ENCODE data around the gene BIRC6. TPM values are rescaled to one million over a fixed set of nuclear protein-coding genes. Genes with fewer than 3 reads are reported as not detected.
A peak's percentile ranks its signal among the peaks of the same experiment; 100 is the strongest.
"Not testable (repeated sequence)": the region's sequence is repeated elsewhere in the genome, so short reads cannot be mapped to it uniquely, and the experiment has no call there.

Gene BIRC6
- polyA plus RNA-seq, 2 of the 4 experiments (the other 2 are of a cell fraction): 21.0 to 111 TPM

GRCh38 chr2:32360416-32360815 lies 3.6 kb downstream of the BIRC6 start:
- H3K4me2 ChIP-seq: peak overlapping the region; percentile 94
- no peak for DNase-seq (ENCODE audit: low read depth in 1 of 2, low spot score in 1 of 2)
- POLR2A ChIA-PET: no interaction called here

GRCh38 chr2:32362997-32363396 lies 6.2 kb downstream of the BIRC6 start:
- 89% methylated on average over 2 of the region's 2 CpGs for WGBS (ENCODE audit: missing lambda C conversion rate)
- H3K27ac ChIP-seq; POLR2A ChIA-PET; ATAC-seq; CTCF ChIA-PET; H3K4me3 ChIP-seq; H3K9me3 ChIP-seq; DNase-seq (ENCODE audit: low read depth in 1 of 2, low spot score in 1 of 2); FAIRE-seq: not testable (repeated sequence)
- Histone ChIP-seq H3K4me1 (peaks cover 46% of the 10 kb centered on the region), H3K4me2 (peak overlapping the region; percentile 34; the same call in 1 of the 3 replicates)

More at GRCh38 chr2:32360416-32360815, 3.6 kb downstream of the BIRC6 start:
- TF ChIP-seq JUN (IDR thresholded peaks at IDR 0.05) (no peak), NPAS2 (CRISPR knock-in tag; IDR thresholded peaks at IDR 0.05; ENCODE audit: borderline replicate concordance) (no peak), CEBPB (IDR thresholded peaks at IDR 0.05) (no peak), RFX5 (IDR thresholded peaks at IDR 0.05) (no peak), HEYL (CRISPR knock-in tag; IDR thresholded peaks at IDR 0.05) (no peak), BCL3 (IDR thresholded peaks at IDR 0.05) (no peak), RAD21 (conservative IDR thresholded peaks at IDR 0.05 in 1 of 2, IDR thresholded peaks at IDR 0.05 in 1 of 2) (no peak), MAX (IDR thresholded peaks at IDR 0.05) (no peak), CTCF (IDR thresholded peaks at IDR 0.05) (no peak), TP53 (CRISPR knock-in tag; IDR thresholded peaks at IDR 0.05) (no peak), POLR2AphosphoS2 (conservative IDR thresholded peaks at IDR 0.05; ENCODE audit: low read length) (no peak), HDAC2 (IDR thresholded peaks at IDR 0.05) (no peak)
- ATAC-seq (no peak), FAIRE-seq (no peak)
- CTCF ChIA-PET: interaction anchor here (0.7 kb wide), 1 partner anchor 320 kb away, joined by 3 read pairs; no protein-coding TSS in a partner anchor
- Histone ChIP-seq H3K9me3 (no peaks in the 10 kb centered on the region), H3K4me3 (no peak overlapping the region), H3K27ac (no peak overlapping the region), H3K4me1 (peaks cover 52% of the 10 kb centered on the region)
- 90% methylated on average over 4 of the region's 4 CpGs for WGBS (ENCODE audit: missing lambda C conversion rate)

- peak overlapping the region; percentile 34 for H3K4me2 ChIP-seq
- FAIRE-seq (no peak), ATAC-seq (no peak), DNase-seq (ENCODE audit: low read depth in 1 of 2, low spot score in 1 of 2) (no peak)
- POLR2A ChIA-PET: no interaction called here
- peaks cover 42% of the 10 kb centered on the region for H3K4me1 ChIP-seq
- H3K27ac ChIP-seq: no peak overlapping the region
- CTCF ChIA-PET: no interaction called here
- no peak overlapping the region for H3K4me3 ChIP-seq
- 70% methylated on average over 2 of the region's 2 CpGs for WGBS (ENCODE audit: missing lambda C conversion rate)
- no peaks in the 10 kb centered on the region for H3K9me3 ChIP-seq
- TF ChIP-seq HEYL (CRISPR knock-in tag; IDR thresholded peaks at IDR 0.05) (0 out of 2 replicates have a peak, but pooled peaks have one; percentile 32), NPAS2 (CRISPR knock-in tag; IDR thresholded peaks at IDR 0.05; ENCODE audit: borderline replicate concordance) (no peak)
These were observed 6.8 kb downstream of the BIRC6 start for GRCh38 chr2:32363597-32363996.

- CTCF ChIA-PET: interaction anchor here (0.7 kb wide), 1 partner anchor 31 kb away, joined by 3 read pairs; no protein-coding TSS in a partner anchor
- FAIRE-seq; POLR2A ChIA-PET; H3K4me3 ChIP-seq; H3K4me2 ChIP-seq; DNase-seq (ENCODE audit: low read depth in 1 of 2, low spot score in 1 of 2); ATAC-seq; H3K27ac ChIP-seq; H3K9me3 ChIP-seq: not testable (repeated sequence)
- 90% methylated on average over 9 of the region's 9 CpGs for WGBS (ENCODE audit: missing lambda C conversion rate)
- H3K4me1 ChIP-seq: peaks cover 36% of the 10 kb centered on the region
These were observed 7.5 kb downstream of the BIRC6 start for GRCh38 chr2:32364290-32364689.

GRCh38 chr2:32365679-32366078 lies 8.9 kb downstream of the BIRC6 start:
- H3K4me3 ChIP-seq; DNase-seq (ENCODE audit: low read depth in 1 of 2, low spot score in 1 of 2); H3K9me3 ChIP-seq; H3K4me2 ChIP-seq; FAIRE-seq; ATAC-seq; H3K27ac ChIP-seq; CTCF ChIA-PET: not testable (repeated sequence)
- H3K4me1 ChIP-seq: peaks cover 22% of the 10 kb centered on the region
- WGBS (ENCODE audit: missing lambda C conversion rate): 95% methylated on average over 3 of the region's 3 CpGs
- POLR2A ChIA-PET: interaction anchor here (0.6 kb wide), 1 partner anchor 9 kb away, joined by 3 read pairs; no protein-coding TSS in a partner anchor
